Lower lobe of right lung (tissue), 2 donors: ENCODE data around the gene SYS1. TPM values are rescaled to one million over a fixed set of nuclear protein-coding genes. Genes with fewer than 3 reads are reported as not detected.
A peak's percentile ranks its signal among the peaks of the same experiment; 100 is the strongest.

Source experiments
- ATAC-seq, 2 donors: fragments of 200-7000 bp; cut with Tn5 transposase; one replicate each; pipeline ENCODE4 v1.9.1; 2020 to 2022; ENCODE audit warnings: mild to moderate bottlenecking in 2 of 2, moderate library complexity in 2 of 2
- DNase-seq: peaks from one replicate; pipeline ENCODE4 v3.0.0-alpha.2; 2020
- H3K27ac ChIP-seq: fragments of 200-600 bp; one replicate; pipeline ENCODE4 v1.8.0; 2022
- H3K27me3 ChIP-seq: fragments of 200-600 bp; one replicate; pipeline ENCODE4 v1.8.0; 2022; ENCODE audit warnings: low read depth
- H3K36me3 ChIP-seq: fragments of 200-600 bp; one replicate; pipeline ENCODE4 v1.8.0; 2022; ENCODE audit warnings: mild to moderate bottlenecking
- H3K4me1 ChIP-seq: fragments of 200-600 bp; one replicate; pipeline ENCODE4 v1.8.0; 2022
- H3K4me3 ChIP-seq: fragments of 200-600 bp; one replicate; pipeline ENCODE4 v1.8.0; 2022; ENCODE audit warnings: mild to moderate bottlenecking
- H3K9me3 ChIP-seq: fragments of 200-600 bp; one replicate; pipeline ENCODE4 v1.8.0; 2022
- intact Hi-C: fragments of 100-400 bp; cut with DNase I; formaldehyde crosslinking; loops from one replicate; pipeline ENCODE4 v1.11.0; 2022
- total RNA-seq: library from RNA; stranded (reverse); fragmentation: NEBNext Ultra II Directional; extraction: Animal tissue kit (Norgen Biotek cat#: 25700); gene quantifications from one replicate; pipeline ENCODE4 v1.2.1, GENCODE V29; 2021
- TF ChIP-seq, protein P1 (sequence below): fragments of 200-600 bp; IDR thresholded peaks from one replicate; pipeline ENCODE4 v1.8.0; 2022; ENCODE audit warnings: antibody characterized with exemption, mild to moderate bottlenecking
- donor health status: DM: no; HTN: yes; CAD: no; lungs with severe emphysema.

The SYS1 gene
- total RNA-seq, 1 donor from 2014 or later, result 69.3 TPM

DNA sequence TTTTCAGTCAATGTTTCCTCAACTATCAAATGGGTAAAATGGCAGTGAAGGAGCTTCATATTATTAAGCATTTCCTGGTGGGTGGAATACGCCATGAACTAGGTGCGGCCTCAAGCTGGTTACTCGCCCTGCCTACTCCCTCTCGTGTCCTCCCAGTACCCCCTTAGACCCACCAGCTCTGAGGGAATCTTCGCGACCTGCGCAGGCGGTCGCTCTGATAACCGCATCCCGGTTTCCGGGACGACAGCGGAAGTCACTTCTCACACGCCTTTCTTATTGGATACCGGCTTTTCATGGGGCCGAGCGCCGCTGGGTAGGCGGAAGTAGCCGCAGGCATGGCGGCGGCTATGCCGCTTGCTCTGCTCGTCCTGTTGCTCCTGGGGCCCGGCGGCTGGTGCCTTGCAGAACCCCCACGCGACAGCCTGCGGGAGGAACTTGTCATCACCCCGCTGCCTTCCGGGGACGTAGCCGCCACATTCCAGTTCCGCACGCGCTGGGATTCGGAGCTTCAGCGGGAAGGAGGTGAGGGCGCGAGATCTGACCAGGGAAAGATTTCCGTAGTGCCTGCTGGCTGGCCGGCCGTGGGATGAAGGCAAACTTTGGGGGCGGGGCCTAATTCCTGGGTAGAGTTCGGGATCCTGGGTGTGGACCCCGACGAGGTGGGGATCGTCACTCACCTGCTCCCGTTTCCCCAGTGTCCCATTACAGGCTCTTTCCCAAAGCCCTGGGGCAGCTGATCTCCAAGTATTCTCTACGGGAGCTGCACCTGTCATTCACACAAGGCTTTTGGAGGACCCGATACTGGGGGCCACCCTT, 53.1 kb downstream of the SYS1 start, which contains the start of gene PIGT:
Gene PIGT (plus strand): TSS at position 320 of the 816 bp plus-strand sequence. CDS start 16 bp downstream, at position 336.
- H3K9me3 ChIP-seq, result no peaks in the 10 kb centered on the region
- H3K27ac ChIP-seq, result peak within 1 kb of the TSS; percentile 89
- H3K36me3 ChIP-seq, result peaks cover 45% of the 10 kb centered on the region
- peaks cover 32% of the 10 kb centered on the region for H3K4me1 ChIP-seq
- TF ChIP-seq, protein P1, sequence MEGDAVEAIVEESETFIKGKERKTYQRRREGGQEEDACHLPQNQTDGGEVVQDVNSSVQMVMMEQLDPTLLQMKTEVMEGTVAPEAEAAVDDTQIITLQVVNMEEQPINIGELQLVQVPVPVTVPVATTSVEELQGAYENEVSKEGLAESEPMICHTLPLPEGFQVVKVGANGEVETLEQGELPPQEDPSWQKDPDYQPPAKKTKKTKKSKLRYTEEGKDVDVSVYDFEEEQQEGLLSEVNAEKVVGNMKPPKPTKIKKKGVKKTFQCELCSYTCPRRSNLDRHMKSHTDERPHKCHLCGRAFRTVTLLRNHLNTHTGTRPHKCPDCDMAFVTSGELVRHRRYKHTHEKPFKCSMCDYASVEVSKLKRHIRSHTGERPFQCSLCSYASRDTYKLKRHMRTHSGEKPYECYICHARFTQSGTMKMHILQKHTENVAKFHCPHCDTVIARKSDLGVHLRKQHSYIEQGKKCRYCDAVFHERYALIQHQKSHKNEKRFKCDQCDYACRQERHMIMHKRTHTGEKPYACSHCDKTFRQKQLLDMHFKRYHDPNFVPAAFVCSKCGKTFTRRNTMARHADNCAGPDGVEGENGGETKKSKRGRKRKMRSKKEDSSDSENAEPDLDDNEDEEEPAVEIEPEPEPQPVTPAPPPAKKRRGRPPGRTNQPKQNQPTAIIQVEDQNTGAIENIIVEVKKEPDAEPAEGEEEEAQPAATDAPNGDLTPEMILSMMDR, result no peak
- peak within 1 kb of the TSS; percentile 96 for H3K4me3 ChIP-seq
- DNase-seq (peak; percentile 92), ATAC-seq (peak; percentile 93 to 98)
- H3K27me3 ChIP-seq, result no peaks in the 10 kb centered on the region
- intact Hi-C loops, result no loop called here

- TF ChIP-seq, protein P1, result no peak
- H3K27me3 ChIP-seq, result no peaks in the 10 kb centered on the region
- DNase-seq, result no peak
- H3K36me3 ChIP-seq, result peaks cover 45% of the 10 kb centered on the region
- no peak for ATAC-seq
- intact Hi-C loops, result no loop called here
- peak overlapping the region; percentile 96 for H3K4me3 ChIP-seq
- peaks cover 32% of the 10 kb centered on the region for H3K4me1 ChIP-seq
- no peak overlapping the region for H3K27ac ChIP-seq
- H3K9me3 ChIP-seq, result no peaks in the 10 kb centered on the region
Measured at GRCh38 chr20:45416917-45417316, 54.0 kb downstream of the SYS1 start.

Other genes with a start within 250 kb of the SYS1 start
- gene WFDC5, start 248.0 kb upstream of the SYS1 start, total RNA-seq, result 1.6 TPM
- 3.9 TPM for gene WFDC12, start 238.7 kb upstream of the SYS1 start, total RNA-seq
- 9.2 TPM for gene PI3, start 188.3 kb upstream of the SYS1 start, total RNA-seq
- gene SEMG1, start 156.1 kb upstream of the SYS1 start, total RNA-seq, result not detected
- gene SEMG2, start 141.8 kb upstream of the SYS1 start, total RNA-seq, result not detected
- 1,714 TPM for gene SLPI, start 108.6 kb upstream of the SYS1 start, total RNA-seq
- not detected for gene RBPJL, start 56.3 kb upstream of the SYS1 start, total RNA-seq
- gene MATN4, start 54.9 kb upstream of the SYS1 start, total RNA-seq, result not detected
- gene SDC4, start 14.7 kb upstream of the SYS1 start, total RNA-seq, result 259 TPM
- not detected for gene TP53TG5, start 15.2 kb downstream of the SYS1 start, total RNA-seq
- gene DBNDD2, start 45.1 kb downstream of the SYS1 start, total RNA-seq, result 82.2 TPM
- gene PIGT, start 53.0 kb downstream of the SYS1 start, total RNA-seq, result 78.7 TPM
- 172 TPM for gene WFDC2, start 106.6 kb downstream of the SYS1 start, total RNA-seq
- not detected for gene SPINT3, start 152.5 kb downstream of the SYS1 start, total RNA-seq
- not detected for gene WFDC6, start 176.3 kb downstream of the SYS1 start, total RNA-seq
- gene EPPIN, start 184.2 kb downstream of the SYS1 start, total RNA-seq, result 0.38 TPM
- not detected for gene WFDC8, start 216.1 kb downstream of the SYS1 start, total RNA-seq